ENCODE measurements around the gene ARID5B.

ARID5B gene

GRCh38 chr10:61883371-61884025 is 18.0 kb upstream of the ARID5B start:
- DNase-seq: no peak

DNA sequence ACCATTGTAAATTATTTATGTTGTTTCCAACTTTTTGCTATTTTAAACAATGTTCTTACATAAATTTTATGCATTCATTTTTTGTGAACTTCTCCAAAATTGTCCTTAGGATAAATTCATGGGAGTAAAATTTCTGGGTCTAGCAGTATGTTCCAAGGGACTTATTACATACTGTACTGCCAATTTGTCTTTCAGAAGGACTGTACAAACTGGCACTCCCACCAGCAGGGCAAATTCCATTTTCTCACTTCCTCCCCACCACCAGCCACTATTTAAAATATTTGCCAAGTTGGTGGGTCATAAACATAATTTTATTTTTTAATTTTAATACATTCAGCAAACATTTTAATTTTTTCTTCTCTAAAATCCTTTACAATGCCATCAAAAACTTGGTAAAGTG is 13.7 kb upstream of the ARID5B start:
- DNase-seq: no peak

DNA sequence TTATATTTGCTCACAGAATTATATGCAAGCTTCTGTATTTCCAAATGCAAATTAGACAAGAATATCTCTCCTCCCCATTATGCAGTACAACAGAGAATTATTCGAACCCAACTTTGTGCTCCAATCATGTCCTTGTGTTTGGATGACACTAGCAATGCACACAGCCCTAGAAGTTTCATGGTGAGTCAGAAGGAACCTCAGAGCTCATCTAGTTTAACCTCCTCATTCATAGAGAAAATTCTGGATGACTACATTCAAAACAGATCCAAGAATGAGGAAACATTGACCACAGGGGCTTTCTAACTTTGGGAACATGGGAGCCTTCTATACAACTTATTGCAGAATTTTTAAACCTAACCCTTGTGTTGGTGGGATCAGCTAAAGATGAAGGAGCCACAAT is 12.8 kb upstream of the ARID5B start:
- no peak for DNase-seq

GRCh38 chr10:61890430-61890829 is 11.1 kb upstream of the ARID5B start:
- no peak for DNase-seq

DNA sequence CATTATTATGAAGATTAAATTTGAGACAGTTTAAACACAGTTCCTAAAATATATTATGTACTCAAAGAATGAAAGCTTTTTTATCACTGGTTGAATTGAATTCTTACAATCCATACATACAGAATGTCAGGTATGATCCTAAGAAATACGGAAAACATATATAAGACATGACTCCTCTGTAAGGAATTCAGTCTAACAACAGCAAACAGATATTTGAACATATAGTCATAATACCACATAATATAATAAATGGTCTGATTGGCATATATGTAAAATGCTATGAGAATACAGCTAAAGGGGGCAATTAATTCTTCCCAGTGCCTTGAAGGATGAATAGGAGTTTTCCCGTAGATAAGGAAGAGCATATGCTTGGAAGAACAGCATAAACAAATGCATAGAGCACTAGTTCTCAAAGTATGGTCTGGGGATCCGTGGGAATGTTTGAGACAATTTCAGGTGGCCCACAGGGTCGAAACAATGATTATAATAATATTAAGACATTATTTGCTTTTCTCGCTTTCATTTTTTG is 10.6 kb upstream of the ARID5B start:
- no peak for DNase-seq

GRCh38 chr10:61891906-61892585 is 9.5 kb upstream of the ARID5B start:
- no peak for DNase-seq

GRCh38 chr10:61892961-61893360 is 8.5 kb upstream of the ARID5B start:
- no peak for DNase-seq

DNA sequence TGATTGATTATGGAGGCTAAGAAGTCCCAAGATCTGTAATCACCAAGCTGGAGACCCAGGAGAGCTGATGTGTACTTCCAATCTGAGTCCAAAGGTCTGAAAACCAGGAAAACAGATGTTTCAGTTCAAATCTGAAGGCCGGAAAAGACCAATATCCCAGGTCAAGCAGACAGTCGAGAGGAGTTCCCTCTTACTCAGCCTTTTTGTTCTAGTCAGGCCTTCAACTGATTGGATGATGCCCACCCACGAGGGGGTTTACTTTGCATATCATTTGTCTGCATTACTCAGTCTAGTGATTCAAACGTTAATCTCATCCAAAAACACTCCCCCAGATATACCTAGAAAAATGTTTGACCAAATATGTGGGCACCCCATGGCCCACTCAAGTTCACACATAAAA is 7.4 kb upstream of the ARID5B start:
- no peak for DNase-seq

GRCh38 chr10:61895898-61896600 is 5.5 kb upstream of the ARID5B start:
- no peak for DNase-seq

DNA sequence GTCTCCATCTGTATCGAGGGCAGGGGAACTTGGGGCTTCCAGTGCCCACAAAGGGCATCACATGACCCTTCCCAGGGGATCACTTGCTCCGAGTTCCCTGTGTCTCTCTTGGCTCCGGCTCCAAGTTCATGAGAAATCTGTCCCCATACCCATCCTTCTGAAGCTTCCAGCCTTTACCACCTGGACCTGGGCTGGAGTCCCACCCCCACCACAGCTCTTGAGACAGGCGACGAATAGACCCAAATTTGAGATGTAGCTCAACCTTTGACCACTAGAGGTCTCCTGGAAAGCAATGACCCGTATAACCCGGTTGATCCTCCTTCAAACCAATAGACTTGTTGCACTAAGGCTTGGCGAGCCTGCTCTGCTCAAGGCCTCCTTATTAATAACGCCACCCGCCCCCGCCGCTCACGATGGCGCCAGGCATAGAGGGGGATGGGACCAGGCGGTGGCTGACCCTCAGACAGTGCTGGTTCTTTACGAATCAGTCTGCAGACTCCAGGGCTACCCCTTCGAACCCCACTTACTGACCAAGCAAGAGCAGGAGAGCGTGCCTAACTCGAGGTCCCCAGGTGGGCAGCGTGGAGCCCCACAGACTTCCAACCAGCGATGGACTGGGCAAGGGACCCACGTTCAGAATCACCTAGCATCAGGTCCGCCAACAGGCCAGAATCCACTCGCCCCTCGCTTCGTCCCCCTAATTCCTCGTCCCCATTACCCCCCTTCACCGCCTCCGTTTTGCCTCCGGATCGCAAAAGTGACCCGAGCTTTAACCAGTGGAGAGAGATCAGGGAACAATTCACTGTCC is 4.4 kb upstream of the ARID5B start:
- DNase-seq: peak; percentile 50 to 79

GRCh38 chr10:61897671-61898434 is 3.6 kb upstream of the ARID5B start:
- DNase-seq: peak; percentile 49 to 59

- DNase-seq: no peak
Observed at GRCh38 chr10:61898435-61898778, 3.1 kb upstream of the ARID5B start.

DNA sequence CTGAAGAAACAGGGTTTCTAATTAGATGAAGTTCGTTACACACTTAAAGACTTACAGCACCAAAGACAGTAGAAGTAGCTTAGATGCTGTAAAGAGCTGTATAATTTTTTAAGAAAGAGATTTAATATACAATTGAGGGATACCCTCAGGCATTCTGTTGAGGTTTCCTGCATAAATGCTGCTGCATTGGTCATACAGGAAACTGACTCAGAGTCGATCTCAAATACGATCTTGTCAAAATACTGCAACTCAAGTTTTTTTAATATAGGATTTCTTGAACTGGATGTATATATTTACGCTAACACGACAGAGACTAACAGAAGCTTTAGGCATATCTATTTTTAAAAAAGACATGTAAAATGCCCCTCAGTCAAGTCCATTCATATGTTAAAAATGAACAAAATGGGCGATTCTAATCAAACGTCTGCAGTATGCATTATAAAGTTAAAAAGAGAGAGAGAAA is 2.4 kb upstream of the ARID5B start:
- no peak for DNase-seq

DNA sequence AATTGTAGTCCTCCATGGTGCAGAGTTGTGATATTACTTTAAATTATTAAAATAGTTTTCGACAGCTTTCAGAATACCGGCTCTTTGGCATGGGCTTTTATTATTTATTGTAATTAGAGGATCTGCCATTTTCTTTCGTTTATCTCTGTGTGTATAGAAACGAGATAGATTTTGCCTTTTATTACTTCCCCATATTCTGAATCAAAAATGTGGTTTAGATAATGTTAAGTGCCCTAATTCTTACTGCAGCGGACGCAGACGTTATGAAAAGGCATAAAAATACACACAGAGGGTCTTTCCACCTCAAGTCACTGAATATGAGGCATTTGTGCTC is 1.9 kb upstream of the ARID5B start:
- no peak for DNase-seq

GRCh38 chr10:61899997-61900828 is 1.3 kb upstream of the ARID5B start:
- DNase-seq: peak; percentile 46 to 49

- peak; percentile 60 to 83 for DNase-seq
Observed at GRCh38 chr10:61901829-61902444, 438 bp downstream of the ARID5B start.

DNA sequence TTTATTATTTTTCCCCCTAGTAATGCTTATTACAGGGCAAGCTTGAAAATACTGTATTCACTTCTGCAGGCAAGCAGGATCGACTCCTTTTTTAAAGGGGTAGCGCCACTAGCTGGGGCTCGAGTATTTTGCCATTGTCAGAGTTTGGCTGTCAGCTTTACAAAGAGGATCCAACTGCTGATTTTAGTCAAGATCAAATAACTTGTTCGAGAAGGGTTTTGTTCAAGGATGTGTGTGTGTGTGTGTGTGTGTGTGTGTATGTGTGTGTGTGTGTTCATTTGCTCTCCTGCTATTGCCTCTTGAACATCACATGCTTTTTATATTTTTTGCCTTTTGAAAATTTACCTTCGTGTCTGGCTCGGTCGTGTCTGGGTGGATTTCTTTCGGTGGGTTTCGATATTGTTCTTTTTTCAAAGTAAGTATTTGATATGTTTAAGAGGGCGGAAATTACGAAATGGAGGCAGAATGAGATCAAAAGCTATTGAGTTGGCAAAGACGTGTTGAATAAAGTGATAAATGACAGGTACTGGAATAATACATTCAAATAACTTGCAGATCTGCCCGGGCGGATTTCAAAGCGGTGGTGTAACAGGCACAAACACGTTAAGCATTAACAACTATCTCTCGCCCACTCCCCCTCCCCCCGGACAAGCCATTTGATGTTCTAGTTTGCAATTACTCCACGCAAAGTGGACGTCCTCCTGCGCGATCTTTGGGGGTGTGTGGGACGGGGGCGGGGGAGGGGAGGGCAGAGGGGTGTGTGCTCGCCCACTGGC is 1.1 kb downstream of the ARID5B start:
- DNase-seq: peak; percentile 60 to 83

GRCh38 chr10:61903221-61903927 is 1.9 kb downstream of the ARID5B start:
- DNase-seq: peak; percentile 35 to 58

GRCh38 chr10:61903928-61904344 is 2.4 kb downstream of the ARID5B start:
- DNase-seq: no peak

All from hippocampal formation (tissue), 2 donors.